ENCODE measurements around the gene CCDC82. TPM values are rescaled to one million over a fixed set of nuclear protein-coding genes. Genes with fewer than 3 reads are reported as not detected.

The CCDC82 gene
- total RNA-seq, 1 donor from 2014 or later: 56.3 TPM

GRCh38 chr11:96330511-96330859 lies 59.2 kb downstream of the CCDC82 start:
- no peak overlapping the region for H3K27ac Mint-ChIP-seq (ENCODE audit: unreplicated experiment)
- no peaks in the 10 kb centered on the region for H3K36me3 Mint-ChIP-seq (ENCODE audit: unreplicated experiment)
- no peaks in the 10 kb centered on the region for H3K9me3 Mint-ChIP-seq (ENCODE audit: unreplicated experiment)
- peaks cover 23% of the 10 kb centered on the region for H3K4me1 Mint-ChIP-seq (ENCODE audit: low read depth, unreplicated experiment)
- H3K4me3 Mint-ChIP-seq (ENCODE audit: unreplicated experiment): no peak overlapping the region
- H3K27me3 Mint-ChIP-seq (ENCODE audit: unreplicated experiment): no peaks in the 10 kb centered on the region
- TF ChIP-seq CTCF (IDR thresholded peaks at IDR 0.05; ENCODE audit: partially characterized antibody, unreplicated experiment): no peak
- no peak for DNase-seq

- H3K27ac Mint-ChIP-seq (ENCODE audit: unreplicated experiment): no peak overlapping the region
- no peaks in the 10 kb centered on the region for H3K36me3 Mint-ChIP-seq (ENCODE audit: unreplicated experiment)
- H3K4me3 Mint-ChIP-seq (ENCODE audit: unreplicated experiment): peak overlapping the region; percentile 6
These were observed 59.7 kb downstream of the CCDC82 start for GRCh38 chr11:96329855-96330510.

GRCh38 chr11:96329419-96329818 lies 60.3 kb downstream of the CCDC82 start:
- H3K9me3 Mint-ChIP-seq (ENCODE audit: unreplicated experiment): no peaks in the 10 kb centered on the region
- no peak for TF ChIP-seq CTCF (IDR thresholded peaks at IDR 0.05; ENCODE audit: partially characterized antibody, unreplicated experiment)
- H3K4me1 Mint-ChIP-seq (ENCODE audit: low read depth, unreplicated experiment): peaks cover 23% of the 10 kb centered on the region
- no peaks in the 10 kb centered on the region for H3K36me3 Mint-ChIP-seq (ENCODE audit: unreplicated experiment)
- H3K27ac Mint-ChIP-seq (ENCODE audit: unreplicated experiment): no peak overlapping the region
- H3K27me3 Mint-ChIP-seq (ENCODE audit: unreplicated experiment): no peaks in the 10 kb centered on the region
- no peak for DNase-seq
- H3K4me3 Mint-ChIP-seq (ENCODE audit: unreplicated experiment): no peak overlapping the region

More at GRCh38 chr11:96329855-96330510, 59.7 kb downstream of the CCDC82 start:
- Mint-ChIP-seq H3K4me1 (ENCODE audit: low read depth, unreplicated experiment) (peaks cover 23% of the 10 kb centered on the region), H3K27me3 (ENCODE audit: unreplicated experiment) (no peaks in the 10 kb centered on the region), H3K9me3 (ENCODE audit: unreplicated experiment) (no peaks in the 10 kb centered on the region)
- no peak for TF ChIP-seq CTCF (IDR thresholded peaks at IDR 0.05; ENCODE audit: partially characterized antibody, unreplicated experiment)
- DNase-seq: no peak

- Mint-ChIP-seq H3K27me3 (ENCODE audit: unreplicated experiment) (no peaks in the 10 kb centered on the region), H3K4me1 (ENCODE audit: low read depth, unreplicated experiment) (peaks cover 23% of the 10 kb centered on the region), H3K36me3 (ENCODE audit: unreplicated experiment) (no peaks in the 10 kb centered on the region), H3K4me3 (ENCODE audit: unreplicated experiment) (no peak overlapping the region), H3K9me3 (ENCODE audit: unreplicated experiment) (no peaks in the 10 kb centered on the region), H3K27ac (ENCODE audit: unreplicated experiment) (no peak overlapping the region)
- no peak for DNase-seq
- no peak for TF ChIP-seq CTCF (IDR thresholded peaks at IDR 0.05; ENCODE audit: partially characterized antibody, unreplicated experiment)
These were observed 61.2 kb downstream of the CCDC82 start for GRCh38 chr11:96328395-96329010.

- Mint-ChIP-seq H3K36me3 (ENCODE audit: unreplicated experiment) (no peaks in the 10 kb centered on the region), H3K4me1 (ENCODE audit: low read depth, unreplicated experiment) (peaks cover 11% of the 10 kb centered on the region), H3K9me3 (ENCODE audit: unreplicated experiment) (no peaks in the 10 kb centered on the region), H3K27ac (ENCODE audit: unreplicated experiment) (no peak overlapping the region), H3K4me3 (ENCODE audit: unreplicated experiment) (no peak overlapping the region), H3K27me3 (ENCODE audit: unreplicated experiment) (no peaks in the 10 kb centered on the region)
- no peak for TF ChIP-seq CTCF (IDR thresholded peaks at IDR 0.05; ENCODE audit: partially characterized antibody, unreplicated experiment)
- no peak for DNase-seq
These were observed 62.8 kb downstream of the CCDC82 start for GRCh38 chr11:96326959-96327358.

Data from glutamatergic neuron (in vitro differentiated cells).